Left lung (tissue), 10 donors: ENCODE results near the gene AKR1D1. TPM values are rescaled to one million over a fixed set of nuclear protein-coding genes. Genes with fewer than 3 reads are reported as not detected.

Source experiments
- ATAC-seq: fragments of 200-7000 bp; cut with Tn5 transposase; one replicate; pipeline ENCODE4 v1.9.1; 2020; ENCODE audit warnings: moderate library complexity
- DNase-seq, 4 donors: peaks; one replicate each; pipeline ENCODE4 v3.0.0-alpha.2; 2013 to 2020
- H3K27ac ChIP-seq, 2 donors: fragments of 200-600 bp; sonication (generic) in 1 of 2; one replicate each; pipeline versions ENCODE4 v1.5.0 to v1.8.0; 2020 to 2021
- H3K27me3 ChIP-seq, 2 donors: fragments of 200-600 bp; sonication (generic) in 1 of 2; one replicate each; pipeline versions ENCODE4 v1.5.0 to v1.8.0; 2020 to 2021
- H3K36me3 ChIP-seq, 2 donors: fragments of 200-600 bp; sonication (generic) in 1 of 2; one replicate each; pipeline versions ENCODE4 v1.5.0 to v1.8.0; 2020 to 2021
- H3K4me1 ChIP-seq, 2 donors: fragments of 200-600 bp; one replicate each; pipeline ENCODE4 v1.8.0; 2021
- H3K4me3 ChIP-seq, 2 donors: fragments of 200-600 bp; sonication (generic) in 1 of 2; one replicate each; pipeline versions ENCODE4 v1.5.0 to v1.8.0; 2020 to 2021; ENCODE audit warnings: mild to moderate bottlenecking in 1 of 2
- H3K9me3 ChIP-seq, 2 donors: fragments of 200-600 bp; sonication (generic) in 1 of 2; one replicate each; pipeline versions ENCODE4 v1.5.0 to v1.8.0; 2020 to 2021
- intact Hi-C, 2 donors: fragments of 100-400 bp; cut with DNase I; formaldehyde crosslinking; loops; one replicate each; pipeline versions ENCODE4 v1.11.2 to v1.14.2; 2022
- polyA plus RNA-seq, 6 donors: library from polyadenylated mRNA; unstranded; fragments of 120-200 nt; gene quantifications; one replicate each; pipeline ENCODE4 v1.2.1, GENCODE V29; 2013; ENCODE audit not compliant: insufficient read length in 6 of 6
- total RNA-seq, 2 donors: library from RNA; stranded (reverse); fragmentation: NEBNext Ultra II Directional; extraction: Animal tissue kit (Norgen Biotek cat#: 25700); gene quantifications; one replicate each; pipeline ENCODE4 v1.2.1, GENCODE V29; 2021
- TF ChIP-seq, protein P1 (sequence below), 2 donors: fragments of 200-600 bp; sonication (generic) in 1 of 2; IDR thresholded peaks; one replicate each; pipeline versions ENCODE4 v1.5.0 to v1.8.0; 2021; ENCODE audit warnings: antibody characterized with exemption in 2 of 2
- donor health status: DM: no; HTN: yes; CAD: no.
- donor health status: DM: no; HTN: no; CAD: no.

Gene AKR1D1
- total and polyA plus RNA-seq, 8 donors: 0.11 to 0.17 (median 0.14) TPM; not detected in 5

DNA sequence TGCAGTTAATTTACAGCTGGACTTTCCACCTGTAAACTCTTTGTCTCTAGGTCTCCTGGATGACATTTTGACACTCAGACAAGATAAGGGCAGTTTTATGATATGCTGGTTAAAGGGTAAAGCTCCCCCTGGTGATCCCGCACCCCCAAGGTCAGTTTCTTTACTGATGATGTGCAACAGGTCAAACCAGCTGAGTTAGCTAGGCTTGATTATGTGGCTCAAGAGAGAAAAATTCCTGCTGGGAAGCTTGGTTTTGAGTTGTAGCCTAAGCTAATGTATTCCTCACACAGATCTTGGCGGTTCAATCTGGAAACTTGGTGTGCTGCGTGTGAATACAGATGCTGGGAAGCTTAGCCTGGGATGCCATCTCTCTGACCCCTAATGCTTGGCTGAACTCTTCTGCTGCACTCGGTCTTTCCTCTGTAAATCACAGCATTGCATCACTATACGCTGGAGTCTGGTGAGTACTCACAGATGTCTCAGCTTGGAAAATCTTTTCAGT is 11.4 kb upstream of the AKR1D1 start:
- Histone ChIP-seq H3K27ac (no peak overlapping the region), H3K4me3 (no peak overlapping the region), H3K9me3 (no peaks in the 10 kb centered on the region), H3K36me3 (no peaks in the 10 kb centered on the region), H3K4me1 (no peaks in the 10 kb centered on the region), H3K27me3 (no peaks in the 10 kb centered on the region)
- intact Hi-C loops: no loop called here
- TF ChIP-seq, protein P1, sequence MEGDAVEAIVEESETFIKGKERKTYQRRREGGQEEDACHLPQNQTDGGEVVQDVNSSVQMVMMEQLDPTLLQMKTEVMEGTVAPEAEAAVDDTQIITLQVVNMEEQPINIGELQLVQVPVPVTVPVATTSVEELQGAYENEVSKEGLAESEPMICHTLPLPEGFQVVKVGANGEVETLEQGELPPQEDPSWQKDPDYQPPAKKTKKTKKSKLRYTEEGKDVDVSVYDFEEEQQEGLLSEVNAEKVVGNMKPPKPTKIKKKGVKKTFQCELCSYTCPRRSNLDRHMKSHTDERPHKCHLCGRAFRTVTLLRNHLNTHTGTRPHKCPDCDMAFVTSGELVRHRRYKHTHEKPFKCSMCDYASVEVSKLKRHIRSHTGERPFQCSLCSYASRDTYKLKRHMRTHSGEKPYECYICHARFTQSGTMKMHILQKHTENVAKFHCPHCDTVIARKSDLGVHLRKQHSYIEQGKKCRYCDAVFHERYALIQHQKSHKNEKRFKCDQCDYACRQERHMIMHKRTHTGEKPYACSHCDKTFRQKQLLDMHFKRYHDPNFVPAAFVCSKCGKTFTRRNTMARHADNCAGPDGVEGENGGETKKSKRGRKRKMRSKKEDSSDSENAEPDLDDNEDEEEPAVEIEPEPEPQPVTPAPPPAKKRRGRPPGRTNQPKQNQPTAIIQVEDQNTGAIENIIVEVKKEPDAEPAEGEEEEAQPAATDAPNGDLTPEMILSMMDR (IDR thresholded peaks at IDR 0.05): no peak
- DNase-seq (peak in 2 of 4 donors; percentile 44 to 73), ATAC-seq (peak; percentile 24)

DNA sequence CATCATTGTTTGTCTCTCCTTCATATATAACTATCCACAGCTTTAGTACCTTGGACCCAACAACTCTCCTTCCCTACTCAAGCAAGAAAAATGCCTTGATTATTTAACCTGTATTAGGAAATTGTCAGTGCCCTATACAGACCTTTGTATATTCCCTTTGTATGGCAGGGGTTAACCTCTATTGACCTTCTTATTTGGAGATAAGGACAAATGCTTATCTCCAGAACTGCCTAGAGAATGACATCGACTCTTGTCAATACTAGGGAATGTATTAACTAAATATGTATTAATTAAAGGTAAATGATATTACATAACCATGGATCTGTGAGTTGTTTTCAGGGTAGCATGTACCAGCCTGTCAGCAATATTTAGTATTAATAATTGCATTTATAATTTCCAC is 10.4 kb upstream of the AKR1D1 start:
- Histone ChIP-seq H3K27me3 (no peaks in the 10 kb centered on the region), H3K4me3 (no peak overlapping the region), H3K4me1 (no peaks in the 10 kb centered on the region), H3K9me3 (no peaks in the 10 kb centered on the region), H3K36me3 (no peaks in the 10 kb centered on the region), H3K27ac (no peak overlapping the region)
- DNase-seq (no peak), ATAC-seq (no peak)
- intact Hi-C loops: no loop called here
- TF ChIP-seq, protein P1 (IDR thresholded peaks at IDR 0.05): no peak

DNA sequence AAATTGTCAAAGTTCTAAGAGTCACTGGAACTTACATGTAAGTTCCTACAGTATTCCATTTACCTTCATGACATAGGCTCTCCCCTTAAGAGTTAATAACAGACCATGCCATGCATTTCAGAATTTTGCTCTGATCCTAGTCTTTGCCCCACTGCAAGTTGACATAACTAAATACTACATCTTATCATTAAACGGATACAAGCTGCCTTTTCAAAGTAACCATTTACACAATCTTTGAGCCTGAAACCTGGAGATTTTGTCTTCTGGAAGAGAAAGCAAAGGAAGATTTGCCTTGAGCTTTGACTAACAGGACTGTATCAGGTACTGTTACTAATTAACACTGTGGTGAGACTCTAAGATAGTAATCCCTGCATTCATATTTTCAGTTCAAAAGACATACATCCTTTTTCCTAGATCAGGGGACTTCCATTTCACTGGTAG is 9.3 kb upstream of the AKR1D1 start:
- Histone ChIP-seq H3K27me3 (no peaks in the 10 kb centered on the region), H3K36me3 (no peaks in the 10 kb centered on the region), H3K27ac (no peak overlapping the region), H3K4me1 (no peaks in the 10 kb centered on the region), H3K4me3 (no peak overlapping the region), H3K9me3 (no peaks in the 10 kb centered on the region)
- TF ChIP-seq, protein P1 (IDR thresholded peaks at IDR 0.05): no peak
- no peak for ATAC-seq
- intact Hi-C loops: no loop called here
- no peak for DNase-seq

DNA sequence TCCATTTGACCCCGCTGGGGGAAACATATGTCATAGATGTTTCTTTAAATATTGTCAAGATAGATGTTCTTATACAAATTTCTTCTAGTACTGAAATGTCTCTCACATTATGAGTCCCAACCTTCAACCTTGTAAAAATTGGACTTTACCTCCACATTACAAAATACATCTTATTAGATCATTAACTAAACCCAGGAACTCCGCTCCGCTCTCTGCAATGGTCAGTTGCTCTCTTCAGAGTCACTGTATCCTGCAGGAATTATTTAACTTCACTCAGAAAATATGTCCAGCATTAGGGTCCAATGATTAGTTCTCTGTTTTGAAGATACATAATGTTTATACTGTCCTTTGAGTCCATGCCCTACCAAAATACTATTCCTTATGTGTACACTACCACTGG is 8.5 kb upstream of the AKR1D1 start:
- Histone ChIP-seq H3K4me3 (no peak overlapping the region), H3K27me3 (no peaks in the 10 kb centered on the region), H3K4me1 (no peaks in the 10 kb centered on the region), H3K9me3 (no peaks in the 10 kb centered on the region), H3K27ac (no peak overlapping the region), H3K36me3 (no peaks in the 10 kb centered on the region)
- ATAC-seq: no peak
- TF ChIP-seq, protein P1 (IDR thresholded peaks at IDR 0.05): no peak
- intact Hi-C loops: no loop called here
- no peak for DNase-seq

DNA sequence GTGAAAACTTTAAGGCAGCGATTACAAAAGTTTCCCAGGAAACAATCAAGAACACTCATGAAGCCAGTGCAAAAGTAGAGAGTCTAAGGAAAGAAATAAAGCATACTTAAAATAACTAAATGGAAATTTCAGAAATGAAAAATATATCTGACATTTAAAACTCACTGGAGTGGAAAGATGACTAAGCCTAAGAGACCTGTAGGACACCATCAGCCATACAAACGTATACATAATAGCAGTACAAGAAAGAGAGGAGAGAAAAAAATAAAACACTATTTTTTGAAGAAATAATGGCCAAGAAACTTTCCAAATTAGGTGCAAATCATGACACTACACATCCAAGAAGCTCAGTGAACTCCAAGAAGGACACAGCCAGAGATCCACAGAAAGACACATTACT is 5.4 kb upstream of the AKR1D1 start:
- Histone ChIP-seq H3K27me3 (no peaks in the 10 kb centered on the region), H3K36me3 (no peaks in the 10 kb centered on the region), H3K27ac (no peak overlapping the region), H3K4me1 (no peaks in the 10 kb centered on the region), H3K9me3 (peaks cover 0 to 7% of the 10 kb centered on the region in 2 donors), H3K4me3 (no peak overlapping the region)
- no peak for ATAC-seq
- intact Hi-C loops: no loop called here
- TF ChIP-seq, protein P1 (IDR thresholded peaks at IDR 0.05): no peak
- DNase-seq: no peak
